Measurements from ENCODE around the gene LGALS9B.
"Not testable (repeated sequence)": the region's sequence is repeated elsewhere in the genome, so short reads cannot be mapped to it uniquely, and the experiment has no call there.

The LGALS9B gene

GRCh38 chr17:20467447-20467846 is at the start of gene LGALS9B:
LGALS9B (minus strand) TSS chr17:20467539; CDS start chr17:20467470, 69 bp downstream.
- not testable (repeated sequence) for DNase-seq (ENCODE audit: low read depth, low spot score)

GRCh38 chr17:20516986-20517385 is 49.6 kb upstream of the LGALS9B start:
- DNase-seq (ENCODE audit: low read depth, low spot score): not testable (repeated sequence)

GRCh38 chr17:20515099-20515498 is 47.8 kb upstream of the LGALS9B start:
- DNase-seq (ENCODE audit: low read depth, low spot score): not testable (repeated sequence)

GRCh38 chr17:20513539-20513938 is 46.2 kb upstream of the LGALS9B start:
- not testable (repeated sequence) for DNase-seq (ENCODE audit: low read depth, low spot score)

- not testable (repeated sequence) for DNase-seq (ENCODE audit: low read depth, low spot score)
Measured at GRCh38 chr17:20512378-20512777, 45.0 kb upstream of the LGALS9B start.

GRCh38 chr17:20511778-20512177 is 44.4 kb upstream of the LGALS9B start:
- not testable (repeated sequence) for DNase-seq (ENCODE audit: low read depth, low spot score)

GRCh38 chr17:20505333-20505732 is 38.0 kb upstream of the LGALS9B start:
- not testable (repeated sequence) for DNase-seq (ENCODE audit: low read depth, low spot score)

- DNase-seq (ENCODE audit: low read depth, low spot score): not testable (repeated sequence)
Measured at GRCh38 chr17:20504388-20505066, 37.2 kb upstream of the LGALS9B start.

- DNase-seq (ENCODE audit: low read depth, low spot score): not testable (repeated sequence)
Measured at GRCh38 chr17:20501896-20502295, 34.6 kb upstream of the LGALS9B start.

- not testable (repeated sequence) for DNase-seq (ENCODE audit: low read depth, low spot score)
Measured at GRCh38 chr17:20500346-20500745, 33.0 kb upstream of the LGALS9B start.

- DNase-seq (ENCODE audit: low read depth, low spot score): not testable (repeated sequence)
Measured at GRCh38 chr17:20495420-20495819, 28.1 kb upstream of the LGALS9B start.

GRCh38 chr17:20494735-20495134 is 27.4 kb upstream of the LGALS9B start:
- DNase-seq (ENCODE audit: low read depth, low spot score): not testable (repeated sequence)

GRCh38 chr17:20494147-20494546 is 26.8 kb upstream of the LGALS9B start:
- not testable (repeated sequence) for DNase-seq (ENCODE audit: low read depth, low spot score)

- not testable (repeated sequence) for DNase-seq (ENCODE audit: low read depth, low spot score)
Measured at GRCh38 chr17:20492971-20493370, 25.6 kb upstream of the LGALS9B start.

- not testable (repeated sequence) for DNase-seq (ENCODE audit: low read depth, low spot score)
Measured at GRCh38 chr17:20492099-20492498, 24.8 kb upstream of the LGALS9B start.

GRCh38 chr17:20484930-20485329 is 17.6 kb upstream of the LGALS9B start:
- DNase-seq (ENCODE audit: low read depth, low spot score): not testable (repeated sequence)

GRCh38 chr17:20479889-20480591 is 12.7 kb upstream of the LGALS9B start:
- DNase-seq (ENCODE audit: low read depth, low spot score): not testable (repeated sequence)

GRCh38 chr17:20477398-20478071 is 10.2 kb upstream of the LGALS9B start:
- DNase-seq (ENCODE audit: low read depth, low spot score): not testable (repeated sequence)

- DNase-seq (ENCODE audit: low read depth, low spot score): not testable (repeated sequence)
Measured at GRCh38 chr17:20475137-20475831, 7.9 kb upstream of the LGALS9B start.

- DNase-seq (ENCODE audit: low read depth, low spot score): not testable (repeated sequence)
Measured at GRCh38 chr17:20474081-20474480, 6.7 kb upstream of the LGALS9B start.

GRCh38 chr17:20469946-20470345 is 2.6 kb upstream of the LGALS9B start:
- not testable (repeated sequence) for DNase-seq (ENCODE audit: low read depth, low spot score)

- DNase-seq (ENCODE audit: low read depth, low spot score): not testable (repeated sequence)
Measured at GRCh38 chr17:20469107-20469506, 1.8 kb upstream of the LGALS9B start.

All from smooth muscle cell of the brain vasculature (primary cell).